H1 (cell line): ENCODE data around the gene GRM5. TPM values are rescaled to one million over a fixed set of nuclear protein-coding genes. Genes with fewer than 3 reads are reported as not detected.

Experiments
- CTCF ChIA-PET: fragments of 300-600 bp; sonication (Branson Sonifier 250); formaldehyde crosslinking; loops from one replicate; lab custom pipeline; 2021; ENCODE audit not compliant: partially characterized antibody; lab: Charles Lee
- POLR2A ChIA-PET: fragments of 300-600 bp; sonication (Branson Sonifier 250); formaldehyde crosslinking; loops from one replicate; lab custom pipeline; 2021; ENCODE audit warnings: inconsistent platforms; ENCODE audit not compliant: partially characterized antibody; lab: Charles Lee
- DNase-seq, 2 experiments: peaks; one replicate each; pipeline versions ENCODE4 v3.0.0 to v3.0.0-alpha.2; 2010 to 2022; ENCODE audit warnings: low spot score in 2 of 2, low read depth in 1 of 2, mixed read lengths in 1 of 2
- FAIRE-seq: peaks from 2 replicates; lab custom pipeline; 2011; peaks lifted over from hg19 to GRCh38; lab: Jason Lieb, UNC
- H2AFZ ChIP-seq: 2 replicates; pipeline ENCODE4 v1.8.1; 2012; ENCODE audit warnings: low read length, inconsistent platforms
- H2AK5ac ChIP-seq: 2 replicates; pipeline ENCODE4 v1.6.1; 2013; ENCODE audit warnings: low read depth, low read length
- H2BK120ac ChIP-seq: replicated peaks from 2 replicates; pipeline ENCODE3; 2013; ENCODE audit warnings: low read depth, low read length, inconsistent platforms
- H2BK12ac ChIP-seq: 2 replicates; pipeline ENCODE4 v1.6.1; 2013; ENCODE audit warnings: low read depth, low read length
- H2BK15ac ChIP-seq: 2 replicates; pipeline ENCODE4 v1.6.1; 2013; ENCODE audit warnings: low read length
- H2BK20ac ChIP-seq: 2 replicates; pipeline ENCODE4 v1.6.1; 2013; ENCODE audit warnings: low read length
- H2BK5ac ChIP-seq: 2 replicates; pipeline ENCODE4 v1.6.1; 2013; ENCODE audit warnings: low read depth, low read length
- H3K14ac ChIP-seq: 2 replicates; pipeline ENCODE4 v1.6.1; 2013; ENCODE audit warnings: inconsistent platforms; ENCODE audit not compliant: insufficient read length
- H3K18ac ChIP-seq: 2 replicates; pipeline ENCODE4 v1.6.1; 2013; ENCODE audit warnings: low read length; ENCODE audit errors: extremely low read depth
- H3K23ac ChIP-seq: 2 replicates; pipeline ENCODE4 v1.6.1; 2013; ENCODE audit warnings: inconsistent platforms; ENCODE audit not compliant: insufficient read length
- H3K23me2 ChIP-seq: 2 replicates; pipeline ENCODE4 v1.6.1; 2013; ENCODE audit warnings: low read depth, low read length
- H3K27ac ChIP-seq: 2 replicates; pipeline ENCODE4 v1.6.1; 2011; ENCODE audit warnings: low read depth, low read length, inconsistent platforms
- H3K27me3 ChIP-seq, 4 experiments: replicated peaks in 1 of 4; 1 replicate in 1 of 4; 2 replicates in 3 of 4; pipeline versions ENCODE4 v1.6.1 to v1.8.1; 2011 to 2013; ENCODE audit warnings: low read length in 3 of 4, mild to moderate bottlenecking in 3 of 4, inconsistent platforms in 2 of 4, mixed read lengths in 2 of 4, moderate library complexity in 1 of 4; ENCODE audit not compliant: control insufficient read depth in 3 of 4, insufficient read depth in 3 of 4; ENCODE audit errors: extremely low read depth in 1 of 4
- H3K36me3 ChIP-seq, 4 experiments: 2 replicates each; pipeline versions ENCODE4 v1.6.1 to v1.8.1; 2011 to 2013; ENCODE audit warnings: mild to moderate bottlenecking in 4 of 4, low read length in 3 of 4, moderate library complexity in 2 of 4, control low read depth in 1 of 4, inconsistent platforms in 1 of 4; ENCODE audit not compliant: insufficient read depth in 4 of 4, control insufficient read depth in 2 of 4
- H3K4ac ChIP-seq: replicated peaks from 2 replicates; pipeline ENCODE3; 2013; ENCODE audit warnings: low read length, low read depth, mixed read lengths, inconsistent platforms; ENCODE audit not compliant: insufficient read length
- H3K4me1 ChIP-seq, 4 experiments: replicated peaks in 1 of 4; 1 replicate in 1 of 4; 2 replicates in 3 of 4; pipeline versions ENCODE4 v1.6.1 to v1.8.1; 2011 to 2013; ENCODE audit warnings: low read length in 3 of 4, inconsistent platforms in 2 of 4, mixed read lengths in 1 of 4; ENCODE audit not compliant: insufficient read depth in 4 of 4, control insufficient read depth in 3 of 4
- H3K4me2 ChIP-seq, 2 experiments: 2 replicates each; pipeline versions ENCODE4 v1.6.1 to v1.8.1; 2011 to 2013; ENCODE audit warnings: low read depth in 2 of 2, low read length in 2 of 2, control low read depth in 1 of 2, inconsistent platforms in 1 of 2, mild to moderate bottlenecking in 1 of 2; ENCODE audit not compliant: insufficient read depth in 1 of 2
- H3K4me3 ChIP-seq, 4 experiments: fragments of 200-600, 300-600 bp in 1 of 4; sonication (generic), shearing (Covaris generic), sonication (Bioruptor Twin) in 1 of 4; 2 replicates each; pipeline versions ENCODE4 v1.5.1 to v1.8.1; 2011 to 2016; ENCODE audit warnings: low read length in 4 of 4, low read depth in 3 of 4, control low read depth in 2 of 4, inconsistent platforms in 2 of 4, mild to moderate bottlenecking in 2 of 4, mixed read lengths in 1 of 4, moderate library complexity in 1 of 4; ENCODE audit not compliant: insufficient read depth in 2 of 4; ENCODE audit errors: extremely low read depth in 1 of 4
- H3K56ac ChIP-seq: replicated peaks from 2 replicates; pipeline ENCODE3; 2013; ENCODE audit warnings: low read depth, mild to moderate bottlenecking, mixed read lengths, low read length, inconsistent platforms; ENCODE audit not compliant: insufficient read length
- H3K79me1 ChIP-seq: 2 replicates; pipeline ENCODE4 v1.6.1; 2013; ENCODE audit warnings: low read depth, low read length, control low read depth
- H3K79me2 ChIP-seq, 2 experiments: 2 replicates each; pipeline versions ENCODE4 v1.6.1 to v1.8.1; 2012 to 2013; ENCODE audit warnings: low read length in 2 of 2, mild to moderate bottlenecking in 2 of 2, inconsistent platforms in 1 of 2; ENCODE audit not compliant: insufficient read depth in 2 of 2, control insufficient read depth in 1 of 2
- H3K9ac ChIP-seq, 4 experiments: replicated peaks in 1 of 4; 1 replicate in 1 of 4; 2 replicates in 3 of 4; pipeline versions ENCODE4 v1.6.1 to v1.8.1; 2011 to 2013; ENCODE audit warnings: low read depth in 3 of 4, low read length in 3 of 4, control low read depth in 2 of 4, mild to moderate bottlenecking in 2 of 4, moderate library complexity in 2 of 4, inconsistent platforms in 1 of 4; ENCODE audit errors: extremely low read depth in 1 of 4
- H3K9me3 ChIP-seq, 2 experiments: 2 replicates each; pipeline versions ENCODE4 v1.6.1 to v1.8.1; 2012 to 2013; ENCODE audit warnings: mild to moderate bottlenecking in 2 of 2, moderate library complexity in 2 of 2, control low read depth in 1 of 2, inconsistent platforms in 1 of 2, low read depth in 1 of 2, low read length in 1 of 2, mixed read lengths in 1 of 2; ENCODE audit not compliant: insufficient read depth in 2 of 2
- H4K20me1 ChIP-seq, 2 experiments: replicated peaks in 1 of 2; 2 replicates each; pipeline versions ENCODE3 to v1.8.1; 2011 to 2013; ENCODE audit warnings: inconsistent platforms in 2 of 2, low read length in 2 of 2, mild to moderate bottlenecking in 1 of 2; ENCODE audit not compliant: insufficient read depth in 2 of 2, control insufficient read depth in 1 of 2
- H4K5ac ChIP-seq: 2 replicates; pipeline ENCODE4 v1.6.1; 2013; ENCODE audit warnings: low read length, low read depth, mixed read lengths, inconsistent platforms; ENCODE audit not compliant: insufficient read length
- H4K8ac ChIP-seq: 2 replicates; pipeline ENCODE4 v1.8.0; 2013; ENCODE audit warnings: mild to moderate bottlenecking, moderate library complexity, low read length, inconsistent platforms; ENCODE audit not compliant: insufficient read depth; ENCODE audit errors: extremely low read depth
- H4K91ac ChIP-seq: replicated peaks from 2 replicates; pipeline ENCODE3; 2013; ENCODE audit warnings: low read length, mixed read lengths, inconsistent platforms; ENCODE audit not compliant: insufficient read length
- BRCA1 ChIP-seq: IDR thresholded peaks from 2 replicates; pipeline ENCODE4 v1.6.1; 2012; ENCODE audit warnings: low read depth, low read length, improper control_type of control experiment
- CBX5 ChIP-seq: fragments of 300-800, 300-1000 bp; sonication (generic); IDR thresholded peaks from 2 replicates; pipeline ENCODE4 v1.7.1; 2016; ENCODE audit warnings: antibody characterized with exemption, low read length, low read depth
- CBX8 ChIP-seq: fragments of 300-800, 300-1000 bp; sonication (generic); IDR thresholded peaks from 2 replicates; pipeline ENCODE4 v1.7.1; 2016; ENCODE audit warnings: low read depth, low read length, borderline replicate concordance
- CEBPB ChIP-seq: IDR thresholded peaks from 2 replicates; pipeline ENCODE4 v1.6.1; 2012; ENCODE audit warnings: low read depth, low read length
- CHD2 ChIP-seq: IDR thresholded peaks from 2 replicates; pipeline ENCODE4 v1.6.1; 2012; ENCODE audit warnings: low read length, improper control_type of control experiment
- EGR1 ChIP-seq: IDR thresholded peaks from 2 replicates; pipeline ENCODE4 v1.6.1; 2011; ENCODE audit warnings: low read depth, low read length, borderline replicate concordance
- GTF2F1 ChIP-seq: IDR thresholded peaks from 2 replicates; pipeline ENCODE4 v1.6.1; 2012; ENCODE audit warnings: low read depth, low read length, improper control_type of control experiment, borderline replicate concordance
- JUND ChIP-seq: IDR thresholded peaks from 2 replicates; pipeline ENCODE4 v1.6.1; 2011; ENCODE audit warnings: mild to moderate bottlenecking, improper control_type of control experiment, low read length
- KDM1A ChIP-seq: fragments of 200-600, 300-600 bp; sonication (generic); IDR thresholded peaks from 2 replicates; pipeline ENCODE4 v1.7.1; 2016; ENCODE audit warnings: mild to moderate bottlenecking, low read length, borderline replicate concordance
- KDM4A ChIP-seq: IDR thresholded peaks from one replicate; pipeline ENCODE4 v1.7.1; 2012; ENCODE audit warnings: low read depth, mild to moderate bottlenecking, moderate library complexity, low read length, inconsistent platforms; ENCODE audit not compliant: severe bottlenecking
- POLR2A ChIP-seq, 2 experiments: IDR thresholded peaks; 1 replicate in 1 of 2; 2 replicates in 1 of 2; pipeline ENCODE4 v1.6.1; 2011; ENCODE audit warnings: low read depth in 2 of 2, low read length in 2 of 2, mild to moderate bottlenecking in 2 of 2; ENCODE audit errors: control extremely low read depth in 1 of 2
- POU5F1 ChIP-seq: IDR thresholded peaks from 2 replicates; pipeline ENCODE4 v1.6.1; 2011; ENCODE audit warnings: low read depth, mild to moderate bottlenecking, low read length, moderate library complexity
- RBBP5 ChIP-seq: IDR thresholded peaks from 2 replicates; pipeline ENCODE4 v1.7.1; 2012; ENCODE audit warnings: low read depth, mild to moderate bottlenecking, inconsistent platforms, low read length, moderate library complexity, borderline replicate concordance
- RXRA ChIP-seq: IDR thresholded peaks from 2 replicates; pipeline ENCODE4 v1.6.1; 2011; ENCODE audit warnings: low read depth, mild to moderate bottlenecking, low read length, moderate library complexity; ENCODE audit not compliant: insufficient read depth
- SUZ12 ChIP-seq: fragments of 200-600 bp; sonication (generic); IDR thresholded peaks from 2 replicates; pipeline ENCODE4 v1.6.1; 2012; ENCODE audit warnings: mild to moderate bottlenecking, inconsistent platforms, low read length, moderate library complexity, mixed read lengths
- TAF7 ChIP-seq: optimal IDR thresholded peaks from 2 replicates; pipeline ENCODE3; 2011; ENCODE audit warnings: low read depth, mild to moderate bottlenecking, inconsistent platforms, low read length, moderate library complexity, borderline replicate concordance
- polyA plus RNA-seq, 7 experiments: library from polyadenylated mRNA; depleted of rRNA in 3 of 7; stranded (reverse) in 5 of 7; unstranded in 2 of 7; fragments of >200 nt in 5 of 7; fragments of 200-250 nt in 2 of 7; gene quantifications; 1 replicate in 5 of 7; 2 replicates in 1 of 7; 4 replicates in 1 of 7; pipeline versions ENCODE4 v1.2.1 to v1.2.3, GENCODE V29; 2011 to 2013; ENCODE audit warnings: missing spikeins in 2 of 7, mixed read lengths in 2 of 7
- total RNA-seq: library from RNA; stranded (reverse); fragmentation: NEBNext Ultra II Directional; extraction: Animal tissue kit (Norgen Biotek cat#: 25700); gene quantifications from 2 replicates; pipeline ENCODE4 v1.2.1, GENCODE V29; 2021
- TF ChIP-seq, protein P1 (sequence below): IDR thresholded peaks from 2 replicates; pipeline ENCODE4 v1.6.1; 2012; ENCODE audit warnings: inconsistent platforms

Gene GRM5
- total and polyA plus RNA-seq, 2 of the 8 experiments (the other 6 are each of a cell fraction or from before 2014, with no cell fraction given) = 0.15 to 0.43 TPM

DNA sequence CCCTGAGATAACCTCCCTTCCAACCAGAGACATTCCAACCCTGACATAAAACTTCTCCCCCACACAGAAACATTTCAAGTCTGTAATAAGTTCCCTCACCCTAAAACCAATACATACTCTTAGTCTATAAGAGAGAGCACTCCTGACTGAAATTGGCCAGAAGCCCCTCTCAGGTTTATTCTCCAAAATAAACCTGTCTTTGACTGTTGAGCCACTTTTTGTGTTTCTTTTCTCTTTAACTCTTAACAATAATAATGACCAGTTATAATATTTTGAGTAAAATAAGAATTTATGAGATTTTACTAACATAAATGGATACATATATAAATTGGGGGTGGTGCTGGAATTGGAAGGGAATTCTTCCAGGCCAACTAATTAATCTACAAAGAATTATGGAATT, 93.6 kb downstream of the GRM5 start:
- no peaks in the 10 kb centered on the region for H3K79me1 ChIP-seq
- ChIA-PET POLR2A (no interaction called here), CTCF (interaction anchor here (0.6 kb wide), 1 partner anchor 1791 kb away, joined by 3 read pairs; no protein-coding TSS in a partner anchor)
- no peak overlapping the region for H4K8ac ChIP-seq
- no peak overlapping the region for H2AFZ ChIP-seq
- H3K9me3 ChIP-seq = no peaks in the 10 kb centered on the region
- H2AK5ac ChIP-seq = no peak overlapping the region
- no peak overlapping the region for H2BK120ac ChIP-seq
- no peak overlapping the region for H3K4me3 ChIP-seq
- H3K23ac ChIP-seq = no peak overlapping the region
- H4K20me1 ChIP-seq = no peaks in the 10 kb centered on the region
- H3K18ac ChIP-seq = no peak overlapping the region
- no peak for FAIRE-seq
- H3K36me3 ChIP-seq = no peaks in the 10 kb centered on the region
- H3K27me3 ChIP-seq = no peaks in the 10 kb centered on the region
- no peak overlapping the region for H2BK20ac ChIP-seq
- no peaks in the 10 kb centered on the region for H3K23me2 ChIP-seq
- H3K4me2 ChIP-seq = no peak overlapping the region
- no peak overlapping the region for H3K56ac ChIP-seq
- H3K9ac ChIP-seq = no peak overlapping the region
- no peak overlapping the region for H2BK15ac ChIP-seq
- no peak for DNase-seq
- no peak overlapping the region for H3K4ac ChIP-seq
- no peaks in the 10 kb centered on the region for H3K4me1 ChIP-seq
- no peak overlapping the region for H4K91ac ChIP-seq
- no peaks in the 10 kb centered on the region for H3K79me2 ChIP-seq
- H3K14ac ChIP-seq = no peak overlapping the region
- no peak overlapping the region for H2BK5ac ChIP-seq
- no peak overlapping the region for H2BK12ac ChIP-seq
- no peak overlapping the region for H3K27ac ChIP-seq
- H4K5ac ChIP-seq = no peak overlapping the region
- TF ChIP-seq, protein P1, sequence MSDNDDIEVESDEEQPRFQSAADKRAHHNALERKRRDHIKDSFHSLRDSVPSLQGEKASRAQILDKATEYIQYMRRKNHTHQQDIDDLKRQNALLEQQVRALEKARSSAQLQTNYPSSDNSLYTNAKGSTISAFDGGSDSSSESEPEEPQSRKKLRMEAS = no peak
- TF ChIP-seq KDM1A = no peak
- no peak for TF ChIP-seq CEBPB
- no peak for TF ChIP-seq RXRA
- TF ChIP-seq POLR2A (IDR thresholded peaks at IDR 0.05; ENCODE audit: control extremely low read depth in 1 of 2, low read depth in 2 of 2, low read length in 2 of 2) = no peak
- no peak for TF ChIP-seq CBX8
- TF ChIP-seq JUND = no peak
- TF ChIP-seq KDM4A = no peak
- no peak for TF ChIP-seq BRCA1
- no peak for TF ChIP-seq CBX5
- no peak for TF ChIP-seq GTF2F1
- TF ChIP-seq CHD2 = no peak
- TF ChIP-seq RBBP5 = no peak
- no peak for TF ChIP-seq EGR1
- no peak for TF ChIP-seq POU5F1
- TF ChIP-seq TAF7 = no peak
- TF ChIP-seq SUZ12 = no peak
